ENCODE data around the gene FBXW11.

DNA sequence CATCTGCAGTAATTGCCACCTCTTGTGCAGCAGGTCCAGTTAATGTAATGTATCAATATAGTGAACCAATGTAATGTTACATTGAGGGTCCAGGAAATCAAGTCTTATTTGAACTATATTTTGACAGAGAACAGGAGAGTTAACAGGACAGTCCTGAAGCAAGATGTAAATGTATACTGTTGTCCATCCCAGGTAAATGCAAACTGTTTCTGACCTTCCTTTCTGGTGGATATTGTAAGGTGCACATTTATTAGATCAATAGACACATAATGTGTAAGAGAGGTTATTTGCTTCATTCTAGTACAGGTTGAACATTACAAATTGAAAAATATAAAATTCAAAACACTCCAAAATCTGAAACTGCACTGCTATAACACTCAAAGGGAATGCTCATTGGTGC lies 23.4 kb upstream of the FBXW11 start:
- TF ChIP-seq FOXK2 (IDR thresholded peaks at IDR 0.05), result no peak
- TF ChIP-seq SP1 (IDR thresholded peaks at IDR 0.05), result no peak
- TF ChIP-seq HDGF (IDR thresholded peaks at IDR 0.05; ENCODE audit: borderline replicate concordance), result no peak
- TF ChIP-seq ELF4 (IDR thresholded peaks at IDR 0.05), result no peak
- no peak for TF ChIP-seq ZNF384 (IDR thresholded peaks at IDR 0.05)
- TF ChIP-seq, protein P1, sequence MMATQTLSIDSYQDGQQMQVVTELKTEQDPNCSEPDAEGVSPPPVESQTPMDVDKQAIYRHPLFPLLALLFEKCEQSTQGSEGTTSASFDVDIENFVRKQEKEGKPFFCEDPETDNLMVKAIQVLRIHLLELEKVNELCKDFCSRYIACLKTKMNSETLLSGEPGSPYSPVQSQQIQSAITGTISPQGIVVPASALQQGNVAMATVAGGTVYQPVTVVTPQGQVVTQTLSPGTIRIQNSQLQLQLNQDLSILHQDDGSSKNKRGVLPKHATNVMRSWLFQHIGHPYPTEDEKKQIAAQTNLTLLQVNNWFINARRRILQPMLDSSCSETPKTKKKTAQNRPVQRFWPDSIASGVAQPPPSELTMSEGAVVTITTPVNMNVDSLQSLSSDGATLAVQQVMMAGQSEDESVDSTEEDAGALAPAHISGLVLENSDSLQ (IDR thresholded peaks at IDR 0.05), result no peak
- no peak for TF ChIP-seq BHLHE40 (IDR thresholded peaks at IDR 0.05; ENCODE audit: borderline replicate concordance)
